Cardiac muscle cell (in vitro differentiated cells and primary cell): ENCODE data around the gene ASGR1. TPM values are rescaled to one million over a fixed set of nuclear protein-coding genes. Genes with fewer than 3 reads are reported as not detected.

Experiments used
- DNase-seq, 2 donors: peaks; one replicate each; pipeline versions ENCODE4 v3.0.0 to v3.0.0-alpha.2; 2010 to 2017; ENCODE audit warnings: low read depth in 1 of 2, low spot score in 1 of 2
- H3K27ac ChIP-seq: fragments of 200-600 bp; sonication (generic); 2 replicates; pipeline ENCODE4 v1.5.1; 2016
- H3K27me3 ChIP-seq: fragments of 200-600 bp; sonication (generic); 2 replicates; pipeline ENCODE4 v1.6.0; 2016; ENCODE audit warnings: control low read depth
- H3K36me3 ChIP-seq: fragments of 200-600 bp; sonication (generic); 2 replicates; pipeline ENCODE4 v1.5.1; 2016; ENCODE audit warnings: control low read depth
- H3K4me1 ChIP-seq: fragments of 200-600 bp; sonication (generic); 2 replicates; pipeline ENCODE4 v1.8.1; 2017; ENCODE audit warnings: low read depth, mild to moderate bottlenecking, mixed run types
- H3K4me3 ChIP-seq: fragments of 200-600 bp; sonication (generic); 2 replicates; pipeline ENCODE4 v1.5.1; 2016; ENCODE audit warnings: mild to moderate bottlenecking
- H3K9me3 ChIP-seq: fragments of 200-600 bp; sonication (generic); 2 replicates; pipeline ENCODE4 v1.5.1; 2017; ENCODE audit warnings: low read depth, mild to moderate bottlenecking, control low read depth
- CTCF ChIP-seq: IDR thresholded peaks from 2 replicates; pipeline ENCODE4 v1.5.1; 2012; ENCODE audit warnings: low read depth, mild to moderate bottlenecking, low read length
- polyA plus RNA-seq: library from polyadenylated mRNA; unstranded; fragments of >200 nt; fragmentation: Nextera tagmentation; extraction: Ambion mirVana; gene quantifications from 2 replicates; pipeline ENCODE4 v1.2.1, GENCODE V29; 2016
- total RNA-seq: library from RNA; depleted of rRNA; stranded (reverse); fragments of >200 nt; gene quantifications from 2 replicates; pipeline ENCODE4 v1.2.3, GENCODE V29; 2016

The ASGR1 gene
- total and polyA plus RNA-seq, 2 experiments from 2014 or later = 20.2 to 21.7 TPM

- Histone ChIP-seq H3K4me3 (no peak overlapping the region), H3K4me1 (no peaks in the 10 kb centered on the region), H3K27ac (no peak overlapping the region), H3K36me3 (no peaks in the 10 kb centered on the region), H3K9me3 (no peaks in the 10 kb centered on the region), H3K27me3 (no peaks in the 10 kb centered on the region)
- TF ChIP-seq CTCF = no peak
- no peak for DNase-seq
These were observed 35.0 kb downstream of the ASGR1 start for GRCh38 chr17:7144213-7144612.

- Histone ChIP-seq H3K27ac (no peak overlapping the region), H3K9me3 (no peaks in the 10 kb centered on the region), H3K27me3 (no peaks in the 10 kb centered on the region), H3K36me3 (no peaks in the 10 kb centered on the region), H3K4me1 (no peaks in the 10 kb centered on the region), H3K4me3 (no peak overlapping the region)
- no peak for TF ChIP-seq CTCF
- no peak for DNase-seq
These were observed 37.3 kb downstream of the ASGR1 start for GRCh38 chr17:7141824-7142223.

- H3K9me3 ChIP-seq = no peaks in the 10 kb centered on the region
- no peak overlapping the region for H3K27ac ChIP-seq
- no peak for TF ChIP-seq CTCF
- no peaks in the 10 kb centered on the region for H3K36me3 ChIP-seq
- H3K4me1 ChIP-seq = no peaks in the 10 kb centered on the region
- no peak for DNase-seq
- no peaks in the 10 kb centered on the region for H3K27me3 ChIP-seq
- no peak overlapping the region for H3K4me3 ChIP-seq
These were observed 39.8 kb downstream of the ASGR1 start for GRCh38 chr17:7139400-7139799.

- no peak overlapping the region for H3K27ac ChIP-seq
- no peaks in the 10 kb centered on the region for H3K4me1 ChIP-seq
- no peaks in the 10 kb centered on the region for H3K36me3 ChIP-seq
- DNase-seq = no peak
- TF ChIP-seq CTCF = no peak
- H3K9me3 ChIP-seq = no peaks in the 10 kb centered on the region
- no peaks in the 10 kb centered on the region for H3K27me3 ChIP-seq
- no peak overlapping the region for H3K4me3 ChIP-seq
These were observed 40.3 kb downstream of the ASGR1 start for GRCh38 chr17:7138800-7139381.

GRCh38 chr17:7137171-7137943, 41.8 kb downstream of the ASGR1 start:
- no peaks in the 10 kb centered on the region for H3K4me1 ChIP-seq
- no peak overlapping the region for H3K27ac ChIP-seq
- H3K9me3 ChIP-seq = no peaks in the 10 kb centered on the region
- no peak for TF ChIP-seq CTCF
- no peak for DNase-seq
- H3K27me3 ChIP-seq = no peaks in the 10 kb centered on the region
- no peak overlapping the region for H3K4me3 ChIP-seq
- H3K36me3 ChIP-seq = no peaks in the 10 kb centered on the region
